ENCODE data around the gene ZNF197. TPM values are rescaled to one million over a fixed set of nuclear protein-coding genes. Genes with fewer than 3 reads are reported as not detected.

Gene ZNF197
- total and polyA plus RNA-seq, 2 of the 8 experiments (the other 6 are each of a cell fraction or from before 2014, with no cell fraction given): 3.9 to 16.8 TPM

- no peaks in the 10 kb centered on the region for H3K79me1 ChIP-seq (ENCODE audit: low read depth, low read length)
- DNase-seq (ENCODE audit: low read depth in 1 of 2, low spot score in 2 of 2) (no peak), FAIRE-seq (no peak)
- no peak overlapping the region for H3K4me3 ChIP-seq (ENCODE audit: extremely low read depth in 1 of 4, insufficient read depth in 2 of 4, low read depth in 3 of 4, low read length in 4 of 4)
- no peak overlapping the region for H2BK120ac ChIP-seq (replicated peaks; ENCODE audit: low read depth, low read length)
- H3K18ac ChIP-seq (ENCODE audit: extremely low read depth, low read length): no peak overlapping the region
- ChIA-PET POLR2A (ENCODE audit: partially characterized antibody) (interaction anchor here (0.9 to 2.8 kb wide), 2 partner anchors 12 to 34 kb away, joined by 3 to 9 read pairs; partner anchors contain the start of gene ZNF660), CTCF (ENCODE audit: partially characterized antibody) (interaction anchor here (1.4 kb wide), 1 partner anchor 64 kb away, joined by 5 read pairs; no protein-coding TSS in a partner anchor)
- no peak overlapping the region for H3K56ac ChIP-seq (replicated peaks; ENCODE audit: insufficient read length, low read depth, low read length)
- H3K23me2 ChIP-seq (ENCODE audit: low read depth, low read length): no peaks in the 10 kb centered on the region
- H3K4me2 ChIP-seq (ENCODE audit: insufficient read depth in 1 of 2, low read depth in 2 of 2, low read length in 2 of 2): no peak overlapping the region
- no peak overlapping the region for H4K8ac ChIP-seq (ENCODE audit: extremely low read depth, insufficient read depth, low read length)
- H2BK12ac ChIP-seq (ENCODE audit: low read depth, low read length): no peak overlapping the region
- H2AK5ac ChIP-seq (ENCODE audit: low read depth, low read length): no peak overlapping the region
- H3K9me3 ChIP-seq (ENCODE audit: insufficient read depth in 2 of 2, low read depth in 1 of 2, low read length in 1 of 2): peaks cover 61 to 66% of the 10 kb centered on the region in 2 experiments
- no peak overlapping the region for H3K23ac ChIP-seq (ENCODE audit: insufficient read length)
- no peak overlapping the region for H2BK20ac ChIP-seq (ENCODE audit: low read length)
- no peak overlapping the region for H4K5ac ChIP-seq (ENCODE audit: insufficient read length, low read depth, low read length)
- no peaks in the 10 kb centered on the region for H3K79me2 ChIP-seq (ENCODE audit: control insufficient read depth in 1 of 2, insufficient read depth in 2 of 2, low read length in 2 of 2)
- H2AFZ ChIP-seq (ENCODE audit: low read length): no peak overlapping the region
- H3K9ac ChIP-seq (replicated peaks in 1 of 4; ENCODE audit: extremely low read depth in 1 of 4, low read depth in 3 of 4, low read length in 3 of 4): no peak overlapping the region
- H4K91ac ChIP-seq (replicated peaks; ENCODE audit: insufficient read length, low read length): no peak overlapping the region
- no peak overlapping the region for H2BK15ac ChIP-seq (ENCODE audit: low read length)
- no peaks in the 10 kb centered on the region for H3K4me1 ChIP-seq (replicated peaks in 1 of 4; ENCODE audit: control insufficient read depth in 3 of 4, insufficient read depth in 4 of 4, low read length in 3 of 4)
- peaks cover 5 to 57% (median 31%) of the 10 kb centered on the region in 4 experiments; a peak in 6 of 8 replicates for H3K36me3 ChIP-seq (ENCODE audit: control insufficient read depth in 2 of 4, insufficient read depth in 4 of 4, low read length in 3 of 4)
- H3K27ac ChIP-seq (ENCODE audit: low read depth, low read length): no peak overlapping the region
- H4K20me1 ChIP-seq (replicated peaks in 1 of 2; ENCODE audit: control insufficient read depth in 1 of 2, insufficient read depth in 2 of 2, low read length in 2 of 2): no peaks in the 10 kb centered on the region
- TF ChIP-seq ZNF274 (IDR thresholded peaks at IDR 0.05; ENCODE audit: borderline replicate concordance, extremely low read depth, low read length) (no peak), BCL11A (IDR thresholded peaks at IDR 0.05; ENCODE audit: low read depth in 2 of 2, low read length in 2 of 2) (no peak), USF2 (IDR thresholded peaks at IDR 0.05; ENCODE audit: low read length) (no peak), NANOG (IDR thresholded peaks at IDR 0.05; ENCODE audit: insufficient read depth, low read depth, low read length, poor library complexity, severe bottlenecking) (no peak), SIN3A (conservative IDR thresholded peaks at IDR 0.05 in 1 of 2, IDR thresholded peaks at IDR 0.05 in 1 of 2; ENCODE audit: low read depth in 1 of 2, low read length in 2 of 2) (no peak), EGR1 (IDR thresholded peaks at IDR 0.05; ENCODE audit: borderline replicate concordance, low read depth, low read length) (no peak), ASH2L (IDR thresholded peaks at IDR 0.05; ENCODE audit: low read length) (no peak), BRCA1 (IDR thresholded peaks at IDR 0.05; ENCODE audit: low read depth, low read length) (no peak), JUN (IDR thresholded peaks at IDR 0.05; ENCODE audit: low read depth, low read length) (no peak), NRF1 (IDR thresholded peaks at IDR 0.05; ENCODE audit: low read depth, low read length) (no peak), GABPA (IDR thresholded peaks at IDR 0.05; ENCODE audit: borderline replicate concordance, insufficient read depth, low read length) (no peak), TCF12 (IDR thresholded peaks at IDR 0.05; ENCODE audit: low read depth, low read length) (no peak)
- no peak overlapping the region for H3K4ac ChIP-seq (replicated peaks; ENCODE audit: insufficient read length, low read depth, low read length)
- no peak overlapping the region for H2BK5ac ChIP-seq (ENCODE audit: low read depth, low read length)
- no peak overlapping the region for H3K14ac ChIP-seq (ENCODE audit: insufficient read length)
- H3K27me3 ChIP-seq (replicated peaks in 1 of 4; ENCODE audit: control insufficient read depth in 3 of 4, extremely low read depth in 1 of 4, insufficient read depth in 3 of 4, low read length in 3 of 4): no peaks in the 10 kb centered on the region
- WGBS, 2 experiments (ENCODE audit: extremely low coverage in 1 of 2, insufficient coverage in 1 of 2, insufficient read length in 1 of 2, insufficient replicate concordance in 2 of 2, low coverage in 1 of 2, low lambda C conversion rate in 2 of 2, missing lambda C conversion rate in 1 of 2): 87% methylated on average over 1 of the region's 1 CpG; no CpG with 5 or more reads in 1 of the 2 experiments
Measured at GRCh38 chr3:44596621-44597020, 28.2 kb upstream of the ZNF197 start.
